Choroid plexus epithelial cell (primary cell): ENCODE results near the gene CC2D1A.

Experiments
- DNase-seq: peaks from one replicate; pipeline ENCODE4 v3.0.0-alpha.2; 2010; ENCODE audit warnings: low read depth
- H3K4me3 ChIP-seq: 2 replicates; pipeline ENCODE4 v1.5.1; 2011; ENCODE audit warnings: low read depth, mild to moderate bottlenecking, control low read depth, low read length, moderate library complexity
- CTCF ChIP-seq: conservative IDR thresholded peaks from 2 replicates; pipeline ENCODE4 v1.5.1; 2011; ENCODE audit warnings: low read depth, mild to moderate bottlenecking, control low read depth, inconsistent platforms, low read length, moderate library complexity

CC2D1A gene

GRCh38 chr19:13957051-13957450 is 51.0 kb downstream of the CC2D1A start:
- no peak for DNase-seq
- H3K4me3 ChIP-seq = no peak overlapping the region
- TF ChIP-seq CTCF = no peak

GRCh38 chr19:13958043-13958442 is 52.0 kb downstream of the CC2D1A start:
- TF ChIP-seq CTCF = no peak
- DNase-seq = no peak
- H3K4me3 ChIP-seq = no peak overlapping the region

GRCh38 chr19:13959141-13959961 is 53.4 kb downstream of the CC2D1A start:
- no peak for DNase-seq
- no peak for TF ChIP-seq CTCF
- no peak overlapping the region for H3K4me3 ChIP-seq

GRCh38 chr19:13959962-13960862 is 54.2 kb downstream of the CC2D1A start:
- TF ChIP-seq CTCF = peak; percentile 48
- no peak for DNase-seq

GRCh38 chr19:13960863-13961784 is 55.1 kb downstream of the CC2D1A start:
- no peak for DNase-seq
- no peak overlapping the region for H3K4me3 ChIP-seq
- peak; percentile 19 for TF ChIP-seq CTCF

More at GRCh38 chr19:13959962-13960862, 54.2 kb downstream of the CC2D1A start:
- H3K4me3 ChIP-seq = no peak overlapping the region

- no peak for TF ChIP-seq CTCF
- H3K4me3 ChIP-seq = no peak overlapping the region
- DNase-seq = no peak
Observed at GRCh38 chr19:13961826-13962698, 56.1 kb downstream of the CC2D1A start.
